AG04450 (cell line): ENCODE measurements around the gene FLNB. TPM values are rescaled to one million over a fixed set of nuclear protein-coding genes. Genes with fewer than 3 reads are reported as not detected.

Experiments
- CTCF ChIA-PET: fragments of 300-600, 350-600 bp; formaldehyde crosslinking; extraction: SDS; loops from one replicate; lab custom pipeline; 2022; ENCODE audit warnings: antibody characterized with exemption, inconsistent platforms; lab: Charles Lee
- POLR2A ChIA-PET: fragments of 350-600 bp; formaldehyde crosslinking; extraction: SDS; loops from one replicate; lab custom pipeline; 2021; ENCODE audit warnings: antibody characterized with exemption, inconsistent platforms; lab: Yijun Ruan, JAX
- DNase-seq: peaks from one replicate; pipeline ENCODE4 v3.0.0-alpha.2; 2011; ENCODE audit warnings: low read depth, low spot score
- H3K27ac ChIP-seq: one replicate; pipeline ENCODE4 v1.5.1; 2012; ENCODE audit warnings: low read depth, low read length, control low read depth
- H3K27me3 ChIP-seq: one replicate; pipeline ENCODE4 v1.6.0; 2012; ENCODE audit warnings: low read length; ENCODE audit not compliant: control insufficient read depth, insufficient read depth
- H3K4me3 ChIP-seq: 2 replicates; pipeline ENCODE4 v1.5.1; 2011; ENCODE audit warnings: mild to moderate bottlenecking, low read depth, low read length, control low read depth
- H3K9me3 ChIP-seq: 2 replicates; pipeline ENCODE4 v1.5.1; 2012; ENCODE audit warnings: low read length; ENCODE audit not compliant: control insufficient read depth, insufficient read depth
- polyA plus RNA-seq: library from polyadenylated mRNA; depleted of rRNA; stranded (reverse); fragments of >200 nt; gene quantifications from 2 replicates; pipeline ENCODE4 v1.2.3, GENCODE V29; 2011
- TF ChIP-seq, protein P1 (sequence below): IDR thresholded peaks from 2 replicates; pipeline ENCODE4 v1.5.1; 2011; ENCODE audit warnings: low read depth, low read length, control low read depth, inconsistent platforms

FLNB gene
- polyA plus RNA-seq, 1 experiment: 89.6 TPM

DNA sequence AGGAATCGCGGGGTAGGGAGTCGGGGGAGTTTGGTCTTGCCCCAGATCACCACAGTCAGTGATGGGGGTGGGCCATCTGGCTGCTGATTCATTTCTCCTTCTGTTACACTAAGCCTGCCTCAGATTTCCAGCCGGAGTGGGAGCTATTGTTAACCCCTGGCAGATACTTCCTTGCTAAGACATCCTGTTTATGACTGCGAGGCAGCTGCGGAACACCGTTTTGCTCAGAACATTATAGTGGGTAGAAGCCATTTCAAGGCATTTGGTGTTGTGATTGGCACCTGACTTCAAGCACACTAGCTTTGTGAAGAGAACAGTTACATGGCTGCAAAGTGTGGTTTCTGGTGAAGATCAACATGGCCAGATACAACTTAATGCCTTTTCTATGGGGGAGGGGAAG is 73.8 kb downstream of the FLNB start:
- Histone ChIP-seq H3K4me3 (no peak overlapping the region), H3K9me3 (no peaks in the 10 kb centered on the region), H3K27ac (peak overlapping the region; percentile 49), H3K27me3 (no peaks in the 10 kb centered on the region)
- TF ChIP-seq, protein P1, sequence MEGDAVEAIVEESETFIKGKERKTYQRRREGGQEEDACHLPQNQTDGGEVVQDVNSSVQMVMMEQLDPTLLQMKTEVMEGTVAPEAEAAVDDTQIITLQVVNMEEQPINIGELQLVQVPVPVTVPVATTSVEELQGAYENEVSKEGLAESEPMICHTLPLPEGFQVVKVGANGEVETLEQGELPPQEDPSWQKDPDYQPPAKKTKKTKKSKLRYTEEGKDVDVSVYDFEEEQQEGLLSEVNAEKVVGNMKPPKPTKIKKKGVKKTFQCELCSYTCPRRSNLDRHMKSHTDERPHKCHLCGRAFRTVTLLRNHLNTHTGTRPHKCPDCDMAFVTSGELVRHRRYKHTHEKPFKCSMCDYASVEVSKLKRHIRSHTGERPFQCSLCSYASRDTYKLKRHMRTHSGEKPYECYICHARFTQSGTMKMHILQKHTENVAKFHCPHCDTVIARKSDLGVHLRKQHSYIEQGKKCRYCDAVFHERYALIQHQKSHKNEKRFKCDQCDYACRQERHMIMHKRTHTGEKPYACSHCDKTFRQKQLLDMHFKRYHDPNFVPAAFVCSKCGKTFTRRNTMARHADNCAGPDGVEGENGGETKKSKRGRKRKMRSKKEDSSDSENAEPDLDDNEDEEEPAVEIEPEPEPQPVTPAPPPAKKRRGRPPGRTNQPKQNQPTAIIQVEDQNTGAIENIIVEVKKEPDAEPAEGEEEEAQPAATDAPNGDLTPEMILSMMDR: no peak
- POLR2A ChIA-PET: no interaction called here
- peak; percentile 53 for DNase-seq
- CTCF ChIA-PET: interaction anchor here (0.8 to 1.3 kb wide), 2 partner anchors 32 to 74 kb away, joined by 3 read pairs; no protein-coding TSS in a partner anchor

DNA sequence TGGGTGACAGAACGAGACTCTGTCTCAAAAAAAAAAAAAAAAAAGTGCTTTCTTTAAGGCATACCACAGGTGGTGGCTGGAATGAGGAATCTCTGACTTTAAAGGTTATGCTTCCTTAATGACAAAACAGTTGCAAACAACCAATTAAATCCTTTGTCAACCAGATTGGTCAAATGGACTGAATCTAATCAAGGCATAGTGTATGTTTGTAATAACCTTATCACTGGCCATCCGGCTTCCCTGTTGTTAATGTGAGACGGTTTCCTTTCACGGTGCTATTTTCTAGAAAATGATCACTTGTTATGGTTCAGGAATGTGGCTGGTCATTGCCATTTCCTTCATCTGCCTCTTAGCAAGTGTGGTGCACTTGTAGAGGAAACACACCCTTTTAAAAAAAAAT is 75.9 kb downstream of the FLNB start:
- H3K27me3 ChIP-seq: no peaks in the 10 kb centered on the region
- ChIA-PET CTCF (no interaction called here), POLR2A (no interaction called here)
- no peak overlapping the region for H3K27ac ChIP-seq
- DNase-seq: no peak
- no peak overlapping the region for H3K4me3 ChIP-seq
- no peaks in the 10 kb centered on the region for H3K9me3 ChIP-seq
- TF ChIP-seq, protein P1: no peak

DNA sequence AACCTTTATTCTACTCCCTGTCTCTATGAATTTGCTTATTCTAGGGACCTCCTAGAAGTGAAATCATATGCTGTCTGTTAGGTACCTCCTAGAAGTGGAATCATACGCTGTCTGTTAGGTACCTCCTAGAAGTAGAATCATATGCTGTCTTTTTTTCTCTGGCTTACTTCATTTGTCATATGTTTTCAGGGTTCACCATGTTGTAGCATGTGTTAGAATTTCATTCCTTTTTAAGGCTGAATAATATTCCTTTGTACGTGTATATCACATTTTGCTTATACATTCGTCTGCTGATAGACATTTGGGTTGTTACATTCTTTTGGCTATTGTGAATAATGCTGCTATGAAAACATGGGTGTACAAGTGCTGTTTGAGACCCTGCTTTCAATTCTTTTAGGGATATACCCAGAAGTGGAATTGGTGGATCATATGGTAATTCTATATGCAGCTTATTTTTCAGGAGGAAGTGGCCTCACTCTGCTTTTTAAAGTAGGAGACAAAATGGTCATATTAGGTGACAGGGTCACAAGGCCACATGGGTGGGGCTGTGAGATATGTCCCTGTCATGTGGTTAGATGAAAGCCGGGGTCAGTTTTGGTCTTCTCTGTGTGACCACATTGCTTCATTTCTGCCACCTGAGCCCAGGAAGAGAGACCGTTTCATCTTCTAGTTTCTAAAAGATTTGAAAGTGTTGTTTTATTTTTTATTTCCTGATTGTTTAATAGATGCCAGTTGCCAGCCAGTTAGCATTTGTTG is 76.7 kb downstream of the FLNB start:
- TF ChIP-seq, protein P1: no peak
- Histone ChIP-seq H3K4me3 (no peak overlapping the region), H3K27ac (no peak overlapping the region), H3K27me3 (no peaks in the 10 kb centered on the region), H3K9me3 (no peaks in the 10 kb centered on the region)
- ChIA-PET POLR2A (no interaction called here), CTCF (interaction anchor here (0.6 kb wide), 1 partner anchor 49 kb away, joined by 3 read pairs; no protein-coding TSS in a partner anchor)
- DNase-seq: no peak

GRCh38 chr3:58085616-58086015 is 77.4 kb downstream of the FLNB start:
- no peak overlapping the region for H3K27ac ChIP-seq
- no peak for DNase-seq
- TF ChIP-seq, protein P1: no peak
- H3K9me3 ChIP-seq: no peaks in the 10 kb centered on the region
- H3K27me3 ChIP-seq: no peaks in the 10 kb centered on the region
- H3K4me3 ChIP-seq: no peak overlapping the region
- ChIA-PET CTCF (interaction anchor here (0.6 to 1.8 kb wide), 2 partner anchors 48 to 78 kb away, joined by 3 to 8 read pairs; no protein-coding TSS in a partner anchor), POLR2A (no interaction called here)

GRCh38 chr3:58088501-58088900 is 80.3 kb downstream of the FLNB start:
- DNase-seq: no peak
- ChIA-PET CTCF (no interaction called here), POLR2A (interaction anchor here (0.8 kb wide), 1 partner anchor 16 kb away, joined by 4 read pairs; no protein-coding TSS in a partner anchor)
- TF ChIP-seq, protein P1: no peak
- H3K27me3 ChIP-seq: no peaks in the 10 kb centered on the region
- H3K4me3 ChIP-seq: no peak overlapping the region
- H3K9me3 ChIP-seq: no peaks in the 10 kb centered on the region
- H3K27ac ChIP-seq: no peak overlapping the region
